H1 (cell line): Measurements from ENCODE around the gene STX2. TPM values are rescaled to one million over a fixed set of nuclear protein-coding genes. Genes with fewer than 3 reads are reported as not detected.

Source experiments
- CTCF ChIA-PET: fragments of 300-600 bp; sonication (Branson Sonifier 250); formaldehyde crosslinking; loops from one replicate; lab custom pipeline; 2021; ENCODE audit not compliant: partially characterized antibody; lab: Charles Lee
- POLR2A ChIA-PET: fragments of 300-600 bp; sonication (Branson Sonifier 250); formaldehyde crosslinking; loops from one replicate; lab custom pipeline; 2021; ENCODE audit warnings: inconsistent platforms; ENCODE audit not compliant: partially characterized antibody; lab: Charles Lee
- DNase-seq, 2 experiments: peaks; one replicate each; pipeline versions ENCODE4 v3.0.0 to v3.0.0-alpha.2; 2010 to 2022; ENCODE audit warnings: low spot score in 2 of 2, low read depth in 1 of 2, mixed read lengths in 1 of 2
- FAIRE-seq: peaks from 2 replicates; lab custom pipeline; 2011; peaks lifted over from hg19 to GRCh38; lab: Jason Lieb, UNC
- H2AFZ ChIP-seq: 2 replicates; pipeline ENCODE4 v1.8.1; 2012; ENCODE audit warnings: low read length, inconsistent platforms
- H2AK5ac ChIP-seq: 2 replicates; pipeline ENCODE4 v1.6.1; 2013; ENCODE audit warnings: low read depth, low read length
- H2BK120ac ChIP-seq: replicated peaks from 2 replicates; pipeline ENCODE3; 2013; ENCODE audit warnings: low read depth, low read length, inconsistent platforms
- H2BK12ac ChIP-seq: 2 replicates; pipeline ENCODE4 v1.6.1; 2013; ENCODE audit warnings: low read depth, low read length
- H2BK15ac ChIP-seq: 2 replicates; pipeline ENCODE4 v1.6.1; 2013; ENCODE audit warnings: low read length
- H2BK20ac ChIP-seq: 2 replicates; pipeline ENCODE4 v1.6.1; 2013; ENCODE audit warnings: low read length
- H2BK5ac ChIP-seq: 2 replicates; pipeline ENCODE4 v1.6.1; 2013; ENCODE audit warnings: low read depth, low read length
- H3K14ac ChIP-seq: 2 replicates; pipeline ENCODE4 v1.6.1; 2013; ENCODE audit warnings: inconsistent platforms; ENCODE audit not compliant: insufficient read length
- H3K18ac ChIP-seq: 2 replicates; pipeline ENCODE4 v1.6.1; 2013; ENCODE audit warnings: low read length; ENCODE audit errors: extremely low read depth
- H3K23ac ChIP-seq: 2 replicates; pipeline ENCODE4 v1.6.1; 2013; ENCODE audit warnings: inconsistent platforms; ENCODE audit not compliant: insufficient read length
- H3K23me2 ChIP-seq: 2 replicates; pipeline ENCODE4 v1.6.1; 2013; ENCODE audit warnings: low read depth, low read length
- H3K27ac ChIP-seq: 2 replicates; pipeline ENCODE4 v1.6.1; 2011; ENCODE audit warnings: low read depth, low read length, inconsistent platforms
- H3K27me3 ChIP-seq, 4 experiments: replicated peaks in 1 of 4; 1 replicate in 1 of 4; 2 replicates in 3 of 4; pipeline versions ENCODE4 v1.6.1 to v1.8.1; 2011 to 2013; ENCODE audit warnings: low read length in 3 of 4, mild to moderate bottlenecking in 3 of 4, inconsistent platforms in 2 of 4, mixed read lengths in 2 of 4, moderate library complexity in 1 of 4; ENCODE audit not compliant: control insufficient read depth in 3 of 4, insufficient read depth in 3 of 4; ENCODE audit errors: extremely low read depth in 1 of 4
- H3K36me3 ChIP-seq, 4 experiments: 2 replicates each; pipeline versions ENCODE4 v1.6.1 to v1.8.1; 2011 to 2013; ENCODE audit warnings: mild to moderate bottlenecking in 4 of 4, low read length in 3 of 4, moderate library complexity in 2 of 4, control low read depth in 1 of 4, inconsistent platforms in 1 of 4; ENCODE audit not compliant: insufficient read depth in 4 of 4, control insufficient read depth in 2 of 4
- H3K4ac ChIP-seq: replicated peaks from 2 replicates; pipeline ENCODE3; 2013; ENCODE audit warnings: low read length, low read depth, mixed read lengths, inconsistent platforms; ENCODE audit not compliant: insufficient read length
- H3K4me1 ChIP-seq, 4 experiments: replicated peaks in 1 of 4; 1 replicate in 1 of 4; 2 replicates in 3 of 4; pipeline versions ENCODE4 v1.6.1 to v1.8.1; 2011 to 2013; ENCODE audit warnings: low read length in 3 of 4, inconsistent platforms in 2 of 4, mixed read lengths in 1 of 4; ENCODE audit not compliant: insufficient read depth in 4 of 4, control insufficient read depth in 3 of 4
- H3K4me2 ChIP-seq, 2 experiments: 2 replicates each; pipeline versions ENCODE4 v1.6.1 to v1.8.1; 2011 to 2013; ENCODE audit warnings: low read depth in 2 of 2, low read length in 2 of 2, control low read depth in 1 of 2, inconsistent platforms in 1 of 2, mild to moderate bottlenecking in 1 of 2; ENCODE audit not compliant: insufficient read depth in 1 of 2
- H3K4me3 ChIP-seq, 4 experiments: fragments of 200-600, 300-600 bp in 1 of 4; sonication (generic), shearing (Covaris generic), sonication (Bioruptor Twin) in 1 of 4; 2 replicates each; pipeline versions ENCODE4 v1.5.1 to v1.8.1; 2011 to 2016; ENCODE audit warnings: low read length in 4 of 4, low read depth in 3 of 4, control low read depth in 2 of 4, inconsistent platforms in 2 of 4, mild to moderate bottlenecking in 2 of 4, mixed read lengths in 1 of 4, moderate library complexity in 1 of 4; ENCODE audit not compliant: insufficient read depth in 2 of 4; ENCODE audit errors: extremely low read depth in 1 of 4
- H3K56ac ChIP-seq: replicated peaks from 2 replicates; pipeline ENCODE3; 2013; ENCODE audit warnings: low read depth, mild to moderate bottlenecking, mixed read lengths, low read length, inconsistent platforms; ENCODE audit not compliant: insufficient read length
- H3K79me1 ChIP-seq: 2 replicates; pipeline ENCODE4 v1.6.1; 2013; ENCODE audit warnings: low read depth, low read length, control low read depth
- H3K79me2 ChIP-seq, 2 experiments: 2 replicates each; pipeline versions ENCODE4 v1.6.1 to v1.8.1; 2012 to 2013; ENCODE audit warnings: low read length in 2 of 2, mild to moderate bottlenecking in 2 of 2, inconsistent platforms in 1 of 2; ENCODE audit not compliant: insufficient read depth in 2 of 2, control insufficient read depth in 1 of 2
- H3K9ac ChIP-seq, 4 experiments: replicated peaks in 1 of 4; 1 replicate in 1 of 4; 2 replicates in 3 of 4; pipeline versions ENCODE4 v1.6.1 to v1.8.1; 2011 to 2013; ENCODE audit warnings: low read depth in 3 of 4, low read length in 3 of 4, control low read depth in 2 of 4, mild to moderate bottlenecking in 2 of 4, moderate library complexity in 2 of 4, inconsistent platforms in 1 of 4; ENCODE audit errors: extremely low read depth in 1 of 4
- H3K9me3 ChIP-seq, 2 experiments: 2 replicates each; pipeline versions ENCODE4 v1.6.1 to v1.8.1; 2012 to 2013; ENCODE audit warnings: mild to moderate bottlenecking in 2 of 2, moderate library complexity in 2 of 2, control low read depth in 1 of 2, inconsistent platforms in 1 of 2, low read depth in 1 of 2, low read length in 1 of 2, mixed read lengths in 1 of 2; ENCODE audit not compliant: insufficient read depth in 2 of 2
- H4K20me1 ChIP-seq, 2 experiments: replicated peaks in 1 of 2; 2 replicates each; pipeline versions ENCODE3 to v1.8.1; 2011 to 2013; ENCODE audit warnings: inconsistent platforms in 2 of 2, low read length in 2 of 2, mild to moderate bottlenecking in 1 of 2; ENCODE audit not compliant: insufficient read depth in 2 of 2, control insufficient read depth in 1 of 2
- H4K5ac ChIP-seq: 2 replicates; pipeline ENCODE4 v1.6.1; 2013; ENCODE audit warnings: low read length, low read depth, mixed read lengths, inconsistent platforms; ENCODE audit not compliant: insufficient read length
- H4K8ac ChIP-seq: 2 replicates; pipeline ENCODE4 v1.8.0; 2013; ENCODE audit warnings: mild to moderate bottlenecking, moderate library complexity, low read length, inconsistent platforms; ENCODE audit not compliant: insufficient read depth; ENCODE audit errors: extremely low read depth
- H4K91ac ChIP-seq: replicated peaks from 2 replicates; pipeline ENCODE3; 2013; ENCODE audit warnings: low read length, mixed read lengths, inconsistent platforms; ENCODE audit not compliant: insufficient read length
- CBX5 ChIP-seq: fragments of 300-800, 300-1000 bp; sonication (generic); IDR thresholded peaks from 2 replicates; pipeline ENCODE4 v1.7.1; 2016; ENCODE audit warnings: antibody characterized with exemption, low read length, low read depth
- JUND ChIP-seq: IDR thresholded peaks from 2 replicates; pipeline ENCODE4 v1.6.1; 2011; ENCODE audit warnings: mild to moderate bottlenecking, improper control_type of control experiment, low read length
- MAFK ChIP-seq: IDR thresholded peaks from 2 replicates; pipeline ENCODE4 v1.6.1; 2012; ENCODE audit warnings: low read depth, mild to moderate bottlenecking, improper control_type of control experiment, low read length
- SAP30 ChIP-seq: fragments of 300-600 bp; sonication (generic); IDR thresholded peaks from 2 replicates; pipeline ENCODE4 v1.7.1; 2012; ENCODE audit warnings: low read length, moderate library complexity, mild to moderate bottlenecking, inconsistent platforms; ENCODE audit not compliant: insufficient read depth, insufficient replicate concordance
- WGBS, 2 experiments: shearing (Covaris generic) in 1 of 2; methylation state at CpG; one replicate each; pipeline versions ENCODE4 v1.1.6 to v1.1.7; 2013 to 2015; ENCODE audit warnings: low lambda C conversion rate in 2 of 2, mixed read lengths in 2 of 2, inconsistent platforms in 1 of 2, low coverage in 1 of 2, missing lambda C conversion rate in 1 of 2; ENCODE audit not compliant: insufficient replicate concordance in 2 of 2, insufficient coverage in 1 of 2, insufficient read length in 1 of 2; ENCODE audit errors: extremely low coverage in 1 of 2, missing lambda C conversion rate in 1 of 2; 5-methylcytosine and 5-hydroxymethylcytosine counted together
- polyA plus RNA-seq, 7 experiments: library from polyadenylated mRNA; depleted of rRNA in 3 of 7; stranded (reverse) in 5 of 7; unstranded in 2 of 7; fragments of >200 nt in 5 of 7; fragments of 200-250 nt in 2 of 7; gene quantifications; 1 replicate in 5 of 7; 2 replicates in 1 of 7; 4 replicates in 1 of 7; pipeline versions ENCODE4 v1.2.1 to v1.2.3, GENCODE V29; 2011 to 2013; ENCODE audit warnings: missing spikeins in 2 of 7, mixed read lengths in 2 of 7
- total RNA-seq: library from RNA; stranded (reverse); fragmentation: NEBNext Ultra II Directional; extraction: Animal tissue kit (Norgen Biotek cat#: 25700); gene quantifications from 2 replicates; pipeline ENCODE4 v1.2.1, GENCODE V29; 2021

STX2 gene
- total and polyA plus RNA-seq, 2 of the 8 experiments (the other 6 are each of a cell fraction or from before 2014, with no cell fraction given), result 20.0 to 26.3 TPM

- peaks cover 1% of the 10 kb centered on the region; the same call in 1 of the 2 replicates for H3K23me2 ChIP-seq
- no peak for FAIRE-seq
- no peak overlapping the region for H2BK20ac ChIP-seq
- TF ChIP-seq CBX5 (no peak), MAFK (no peak), JUND (no peak), SAP30 (no peak)
- H3K27ac ChIP-seq, result no peak overlapping the region
- H3K4me1 ChIP-seq, result no peaks in the 10 kb centered on the region
- H4K5ac ChIP-seq, result no peak overlapping the region
- POLR2A ChIA-PET, result no interaction called here
- H3K36me3 ChIP-seq, result peaks cover 0 to 27% (median 7%) of the 10 kb centered on the region in 4 experiments; a peak in 7 of 8 replicates
- no peak overlapping the region for H2AK5ac ChIP-seq
- H4K91ac ChIP-seq, result no peak overlapping the region
- peaks cover 0 to 5% of the 10 kb centered on the region in 2 experiments for H4K20me1 ChIP-seq
- no peak overlapping the region for H3K23ac ChIP-seq
- no peak overlapping the region for H2BK15ac ChIP-seq
- H3K14ac ChIP-seq, result no peak overlapping the region
- H4K8ac ChIP-seq, result no peak overlapping the region
- no peaks in the 10 kb centered on the region; the same call in 1 of the 2 replicates for H3K79me1 ChIP-seq
- H3K9me3 ChIP-seq, result no peaks in the 10 kb centered on the region
- H3K56ac ChIP-seq, result no peak overlapping the region
- CTCF ChIA-PET, result interaction anchor here (1.1 kb wide), 1 partner anchor 43 kb away, joined by 3 read pairs; no protein-coding TSS in a partner anchor
- no peak overlapping the region for H2BK12ac ChIP-seq
- no peak overlapping the region for H2BK5ac ChIP-seq
- H3K18ac ChIP-seq, result no peak overlapping the region
- no peaks in the 10 kb centered on the region for H3K27me3 ChIP-seq
- WGBS, 2 experiments, result 89% methylated on average over 5 of the region's 5 CpGs; no CpG with 5 or more reads in 1 of the 2 experiments
- no peak overlapping the region for H3K4ac ChIP-seq
- no peak overlapping the region for H2BK120ac ChIP-seq
- H3K4me2 ChIP-seq, result no peak overlapping the region
- no peak overlapping the region for H3K4me3 ChIP-seq
- no peak overlapping the region for H2AFZ ChIP-seq
- H3K9ac ChIP-seq, result no peak overlapping the region
- H3K79me2 ChIP-seq, result no peaks in the 10 kb centered on the region
- no peak for DNase-seq
Observed at GRCh38 chr12:130805635-130806034, 33.4 kb downstream of the STX2 start.
